ENCODE measurements around the gene ABCG4. TPM values are rescaled to one million over a fixed set of nuclear protein-coding genes. Genes with fewer than 3 reads are reported as not detected.

Gene ABCG4
- total RNA-seq, 1 experiment from 2014 or later: not detected

DNA sequence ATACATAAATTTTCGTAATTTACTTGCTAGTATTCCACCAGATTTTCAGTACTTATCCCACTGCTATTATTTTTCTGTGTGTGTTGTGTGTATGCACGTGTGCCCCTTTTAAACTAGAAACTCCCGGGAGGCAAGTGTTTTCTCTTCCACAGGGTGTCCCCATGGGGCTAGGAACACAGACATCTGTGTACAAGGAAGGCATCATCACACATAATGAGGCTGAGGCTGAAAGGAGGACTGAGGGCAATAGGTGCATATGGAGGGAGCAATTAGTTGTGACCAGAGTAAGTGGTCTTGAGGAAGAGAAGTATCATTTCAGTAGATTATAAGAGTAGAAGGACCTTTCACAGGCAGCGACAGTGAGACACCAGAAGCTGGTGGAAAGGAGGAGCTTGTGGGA is 45.1 kb upstream of the ABCG4 start:
- Histone ChIP-seq H3K9me3 (ENCODE audit: low read depth, low read length, poor library complexity, severe bottlenecking) (no peaks in the 10 kb centered on the region), H3K27me3 (replicated peaks; ENCODE audit: insufficient read depth, low read depth, low read length, poor library complexity) (no peaks in the 10 kb centered on the region), H3K27ac (ENCODE audit: low read depth, low read length, poor library complexity, severe bottlenecking) (no peak overlapping the region), H3K36me3 (ENCODE audit: insufficient read depth, low read length, poor library complexity, severe bottlenecking) (peaks cover 8% of the 10 kb centered on the region), H3K4me3 (ENCODE audit: low read depth, low read length, poor library complexity, severe bottlenecking) (no peak overlapping the region), H3K4me1 (ENCODE audit: insufficient read depth, low read length, poor library complexity, severe bottlenecking) (peaks cover 29% of the 10 kb centered on the region)
- ChIA-PET POLR2A (ENCODE audit: low non-redundant PET) (no interaction called here), CTCF (no interaction called here)
- TF ChIP-seq, protein P1, sequence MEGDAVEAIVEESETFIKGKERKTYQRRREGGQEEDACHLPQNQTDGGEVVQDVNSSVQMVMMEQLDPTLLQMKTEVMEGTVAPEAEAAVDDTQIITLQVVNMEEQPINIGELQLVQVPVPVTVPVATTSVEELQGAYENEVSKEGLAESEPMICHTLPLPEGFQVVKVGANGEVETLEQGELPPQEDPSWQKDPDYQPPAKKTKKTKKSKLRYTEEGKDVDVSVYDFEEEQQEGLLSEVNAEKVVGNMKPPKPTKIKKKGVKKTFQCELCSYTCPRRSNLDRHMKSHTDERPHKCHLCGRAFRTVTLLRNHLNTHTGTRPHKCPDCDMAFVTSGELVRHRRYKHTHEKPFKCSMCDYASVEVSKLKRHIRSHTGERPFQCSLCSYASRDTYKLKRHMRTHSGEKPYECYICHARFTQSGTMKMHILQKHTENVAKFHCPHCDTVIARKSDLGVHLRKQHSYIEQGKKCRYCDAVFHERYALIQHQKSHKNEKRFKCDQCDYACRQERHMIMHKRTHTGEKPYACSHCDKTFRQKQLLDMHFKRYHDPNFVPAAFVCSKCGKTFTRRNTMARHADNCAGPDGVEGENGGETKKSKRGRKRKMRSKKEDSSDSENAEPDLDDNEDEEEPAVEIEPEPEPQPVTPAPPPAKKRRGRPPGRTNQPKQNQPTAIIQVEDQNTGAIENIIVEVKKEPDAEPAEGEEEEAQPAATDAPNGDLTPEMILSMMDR (conservative IDR thresholded peaks at IDR 0.05; ENCODE audit: low read depth, low read length): peak; percentile 32; the same call in 1 of the 2 replicates
- TF ChIP-seq EZH2 (IDR thresholded peaks at IDR 0.05; ENCODE audit: borderline replicate concordance, low read depth, low read length, poor library complexity, severe bottlenecking): no peak
- no TSS peak for BruUV-seq (replicated peaks)
- intact Hi-C loops (cut with micrococcal nuclease; ENCODE audit: unreplicated experiment): loop anchor here (2.0 to 5.0 kb wide), 5 partner anchors 36 to 219 kb away; partner anchors contain the start of genes BCL9L, RPS25, TRAPPC4 and VPS11
- peak; percentile 41 for DNase-seq (ENCODE audit: low spot score)

DNA sequence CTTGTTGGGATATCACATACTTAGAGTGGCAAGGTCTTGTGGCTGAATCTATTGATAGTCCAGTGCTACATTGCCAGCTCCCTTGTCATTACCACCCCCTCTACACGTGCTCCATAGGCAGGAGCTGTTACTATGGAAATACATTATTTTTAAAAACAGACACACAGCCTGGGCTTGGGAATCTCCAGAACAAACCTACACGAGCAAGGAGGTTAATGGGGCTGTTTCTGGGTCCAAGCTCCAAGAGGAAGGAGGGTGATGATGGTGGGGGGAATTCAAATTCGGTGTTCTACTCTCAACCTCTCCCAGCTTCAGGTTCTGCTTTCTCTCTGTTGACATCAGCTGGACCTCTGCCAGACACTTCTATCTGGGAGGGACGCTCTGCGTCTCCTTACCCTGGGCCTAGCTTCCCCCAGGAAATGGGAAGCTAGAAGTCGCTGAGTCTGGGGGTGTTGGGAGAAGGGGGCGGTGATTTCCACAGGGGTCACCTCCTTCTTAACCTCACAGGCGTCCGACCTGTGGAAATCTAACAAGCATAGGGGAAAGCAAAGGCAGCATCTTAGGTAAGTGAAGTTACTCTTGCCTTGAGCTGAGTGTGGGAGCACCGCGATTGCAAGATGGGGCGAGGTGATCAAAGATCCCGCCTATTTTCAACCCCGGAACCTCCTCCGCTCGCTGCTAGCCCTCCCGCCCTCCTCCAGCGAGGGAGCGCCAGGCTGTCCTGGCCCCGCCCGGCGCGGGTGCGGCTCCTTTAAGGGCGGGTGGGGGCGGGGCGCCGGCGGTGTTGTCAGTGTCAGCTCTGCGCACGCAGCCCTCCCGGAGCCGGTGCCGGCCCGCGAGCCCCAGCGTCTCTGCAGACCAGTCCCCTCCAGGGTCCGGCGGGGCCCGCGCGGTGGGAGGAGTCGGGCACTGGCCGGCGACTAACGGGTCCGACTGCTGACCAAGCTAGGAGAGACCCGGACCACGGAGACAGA is 42.0 kb upstream of the ABCG4 start, which contains the start of gene C2CD2L:
Gene C2CD2L (plus strand): TSS at position 781 of the 974 bp plus-strand sequence. CDS start 398 bp downstream, outside the sequence.
- Histone ChIP-seq H3K36me3 (ENCODE audit: insufficient read depth, low read length, poor library complexity, severe bottlenecking) (peaks cover 10% of the 10 kb centered on the region), H3K9me3 (ENCODE audit: low read depth, low read length, poor library complexity, severe bottlenecking) (no peaks in the 10 kb centered on the region), H3K27me3 (replicated peaks; ENCODE audit: insufficient read depth, low read depth, low read length, poor library complexity) (no peaks in the 10 kb centered on the region), H3K27ac (ENCODE audit: low read depth, low read length, poor library complexity, severe bottlenecking) (peak within 1 kb of the TSS; percentile 84), H3K4me1 (ENCODE audit: insufficient read depth, low read length, poor library complexity, severe bottlenecking) (peaks cover 27% of the 10 kb centered on the region), H3K4me3 (ENCODE audit: low read depth, low read length, poor library complexity, severe bottlenecking) (peak within 1 kb of the TSS; percentile 97)
- no TSS peak for BruUV-seq (replicated peaks)
- intact Hi-C loops (cut with micrococcal nuclease; ENCODE audit: unreplicated experiment): no loop called here
- TF ChIP-seq, protein P1 (conservative IDR thresholded peaks at IDR 0.05; ENCODE audit: low read depth, low read length): no peak
- TF ChIP-seq EZH2 (IDR thresholded peaks at IDR 0.05; ENCODE audit: borderline replicate concordance, low read depth, low read length, poor library complexity, severe bottlenecking): no peak
- peak; percentile 97 for DNase-seq (ENCODE audit: low spot score)
- CTCF ChIA-PET: interaction anchor here (0.6 kb wide), 1 partner anchor 22 kb away, joined by 12 read pairs; no protein-coding TSS in a partner anchor
- POLR2A ChIA-PET (ENCODE audit: low non-redundant PET): interaction anchor here (0.6 kb wide), 2 partner anchors 23 to 63 kb away, joined by 3 to 13 read pairs; no protein-coding TSS in a partner anchor

DNA sequence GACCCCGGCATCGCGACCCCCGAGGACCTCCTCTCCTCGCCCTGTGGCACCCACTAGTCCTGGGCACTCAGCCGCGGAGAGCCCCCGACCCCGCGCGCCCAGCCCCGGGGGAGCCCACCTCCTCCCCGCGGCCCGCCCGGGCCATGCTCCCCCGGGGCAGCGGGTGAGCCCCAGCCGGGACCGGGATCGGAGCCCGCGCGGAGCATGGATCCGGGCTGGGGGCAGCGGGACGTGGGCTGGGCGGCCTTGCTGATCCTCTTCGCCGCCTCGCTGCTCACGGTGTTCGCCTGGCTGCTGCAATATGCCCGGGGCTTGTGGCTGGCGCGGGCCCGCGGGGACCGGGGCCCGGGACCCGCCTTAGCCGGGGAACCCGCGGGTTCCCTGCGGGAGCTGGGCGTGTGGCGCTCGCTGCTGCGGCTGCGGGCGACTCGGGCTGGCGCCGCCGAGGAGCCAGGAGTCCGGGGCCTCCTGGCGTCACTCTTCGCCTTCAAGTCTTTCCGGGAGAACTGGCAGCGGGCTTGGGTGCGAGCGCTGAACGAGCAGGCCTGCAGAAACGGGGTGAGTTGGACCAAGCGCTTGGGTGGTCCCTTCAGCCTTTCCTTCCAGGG is 41.2 kb upstream of the ABCG4 start:
- DNase-seq (ENCODE audit: low spot score): peak; percentile 42
- no TSS peak for BruUV-seq (replicated peaks)
- H3K36me3 ChIP-seq (ENCODE audit: insufficient read depth, low read length, poor library complexity, severe bottlenecking): peaks cover 10% of the 10 kb centered on the region
- H3K4me1 ChIP-seq (ENCODE audit: insufficient read depth, low read length, poor library complexity, severe bottlenecking): peaks cover 27% of the 10 kb centered on the region
- no peaks in the 10 kb centered on the region for H3K9me3 ChIP-seq (ENCODE audit: low read depth, low read length, poor library complexity, severe bottlenecking)
- CTCF ChIA-PET: no interaction called here
- H3K4me3 ChIP-seq (ENCODE audit: low read depth, low read length, poor library complexity, severe bottlenecking): peak overlapping the region; percentile 97
- intact Hi-C loops (cut with micrococcal nuclease; ENCODE audit: unreplicated experiment): no loop called here
- no peaks in the 10 kb centered on the region for H3K27me3 ChIP-seq (replicated peaks; ENCODE audit: insufficient read depth, low read depth, low read length, poor library complexity)
- no peak for TF ChIP-seq EZH2 (IDR thresholded peaks at IDR 0.05; ENCODE audit: borderline replicate concordance, low read depth, low read length, poor library complexity, severe bottlenecking)
- TF ChIP-seq, protein P1 (conservative IDR thresholded peaks at IDR 0.05; ENCODE audit: low read depth, low read length): no peak
- H3K27ac ChIP-seq (ENCODE audit: low read depth, low read length, poor library complexity, severe bottlenecking): peak overlapping the region; percentile 84
- POLR2A ChIA-PET (ENCODE audit: low non-redundant PET): interaction anchor here (0.6 kb wide), 2 partner anchors 24 to 62 kb away, joined by 3 to 13 read pairs; no protein-coding TSS in a partner anchor
